Esophagus muscularis mucosa (tissue), 4 donors: ENCODE results near the gene DUX4. TPM values are rescaled to one million over a fixed set of nuclear protein-coding genes. Genes with fewer than 3 reads are reported as not detected.
"Not testable (repeated sequence)": the region's sequence is repeated elsewhere in the genome, so short reads cannot be mapped to it uniquely, and the experiment has no call there.

ENCODE experiments used
- DNase-seq: peaks from one replicate; pipeline ENCODE4 v3.0.0-alpha.2; 2017; ENCODE audit errors: extremely low spot score
- H3K27ac ChIP-seq, 4 donors: fragments of 200-600 bp; sonication (generic); replicated peaks in 1 of 4; 1 replicate in 3 of 4; 2 replicates in 1 of 4; pipeline ENCODE4 v1.5.1; 2016 to 2019; ENCODE audit warnings: mild to moderate bottlenecking in 1 of 4
- H3K27me3 ChIP-seq, 4 donors: fragments of 200-600 bp; sonication (generic); one replicate each; pipeline versions ENCODE4 v1.5.1 to v1.6.0; 2016 to 2019
- H3K36me3 ChIP-seq, 4 donors: fragments of 200-600 bp; sonication (generic); one replicate each; pipeline ENCODE4 v1.5.1; 2016 to 2019
- H3K4me1 ChIP-seq, 4 donors: fragments of 200-600 bp; sonication (generic); one replicate each; pipeline ENCODE4 v1.5.1; 2016 to 2019
- H3K4me3 ChIP-seq, 4 donors: fragments of 200-600 bp; sonication (generic); 1 replicate in 2 of 4; 2 replicates in 2 of 4; pipeline ENCODE4 v1.5.1; 2016 to 2019; ENCODE audit warnings: mild to moderate bottlenecking in 4 of 4, moderate library complexity in 1 of 4
- H3K9me3 ChIP-seq, 4 donors: fragments of 200-600 bp; sonication (generic); 1 replicate in 3 of 4; 2 replicates in 1 of 4; pipeline ENCODE4 v1.5.1; 2016 to 2019
- WGBS: methylation state at CpG from one replicate; pipeline ENCODE4 v1.1.5; 2018; 5-methylcytosine and 5-hydroxymethylcytosine counted together
- intact Hi-C: fragments of 100-400 bp; cut with DNase I; formaldehyde crosslinking; loops from one replicate; pipeline ENCODE4 v1.15.1; 2023
- small RNA-seq, 3 donors: library from RNA; depleted of rRNA; stranded (forward); fragments of <200 nt; gene quantifications; one replicate each; pipeline ENCODE3, GENCODE V24; 2016
- total RNA-seq, 4 donors: library from RNA; depleted of rRNA; stranded (reverse); fragments of >200 nt; gene quantifications; one replicate each; pipeline versions ENCODE4 v1.1.0 to v1.2.1, GENCODE V29; 2016

DUX4 gene
- total RNA-seq: not detected

DNA sequence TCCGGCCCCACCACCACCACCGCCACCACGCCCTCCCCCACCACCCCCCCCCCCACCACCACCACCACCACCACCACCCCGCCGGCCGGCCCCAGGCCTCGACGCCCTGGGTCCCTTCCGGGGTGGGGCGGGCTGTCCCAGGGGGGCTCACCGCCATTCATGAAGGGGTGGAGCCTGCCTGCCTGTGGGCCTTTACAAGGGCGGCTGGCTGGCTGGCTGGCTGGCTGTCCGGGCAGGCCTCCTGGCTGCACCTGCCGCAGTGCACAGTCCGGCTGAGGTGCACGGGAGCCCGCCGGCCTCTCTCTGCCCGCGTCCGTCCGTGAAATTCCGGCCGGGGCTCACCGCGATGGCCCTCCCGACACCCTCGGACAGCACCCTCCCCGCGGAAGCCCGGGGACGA, at the start of gene DUX4:
TSS of gene DUX4 (plus strand) at position 347 of the 400 bp plus-strand sequence. CDS start at position 347, 0 bp downstream.
- 64% methylated on average over 19 of the region's 32 CpGs for WGBS
- not testable (repeated sequence) for H3K36me3 ChIP-seq, DNase-seq

DNA sequence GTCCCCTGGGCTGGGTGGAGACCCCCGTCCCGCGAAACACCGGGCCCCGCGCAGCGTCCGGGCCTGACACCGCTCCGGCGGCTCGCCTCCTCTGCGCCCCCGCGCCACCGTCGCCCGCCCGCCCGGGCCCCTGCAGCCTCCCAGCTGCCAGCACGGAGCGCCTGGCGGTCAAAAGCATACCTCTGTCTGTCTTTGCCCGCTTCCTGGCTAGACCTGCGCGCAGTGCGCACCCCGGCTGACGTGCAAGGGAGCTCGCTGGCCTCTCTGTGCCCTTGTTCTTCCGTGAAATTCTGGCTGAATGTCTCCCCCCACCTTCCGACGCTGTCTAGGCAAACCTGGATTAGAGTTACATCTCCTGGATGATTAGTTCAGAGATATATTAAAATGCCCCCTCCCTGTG, 1.9 kb downstream of the DUX4 start:
- 74% methylated on average over 7 of the region's 33 CpGs for WGBS
- intact Hi-C loops, DNase-seq: not testable (repeated sequence)

More for the DNA sequence above, at the start of gene DUX4:
- H3K9me3 ChIP-seq, H3K4me3 ChIP-seq, H3K27ac ChIP-seq, H3K4me1 ChIP-seq, intact Hi-C loops, H3K27me3 ChIP-seq: not testable (repeated sequence)

DNA sequence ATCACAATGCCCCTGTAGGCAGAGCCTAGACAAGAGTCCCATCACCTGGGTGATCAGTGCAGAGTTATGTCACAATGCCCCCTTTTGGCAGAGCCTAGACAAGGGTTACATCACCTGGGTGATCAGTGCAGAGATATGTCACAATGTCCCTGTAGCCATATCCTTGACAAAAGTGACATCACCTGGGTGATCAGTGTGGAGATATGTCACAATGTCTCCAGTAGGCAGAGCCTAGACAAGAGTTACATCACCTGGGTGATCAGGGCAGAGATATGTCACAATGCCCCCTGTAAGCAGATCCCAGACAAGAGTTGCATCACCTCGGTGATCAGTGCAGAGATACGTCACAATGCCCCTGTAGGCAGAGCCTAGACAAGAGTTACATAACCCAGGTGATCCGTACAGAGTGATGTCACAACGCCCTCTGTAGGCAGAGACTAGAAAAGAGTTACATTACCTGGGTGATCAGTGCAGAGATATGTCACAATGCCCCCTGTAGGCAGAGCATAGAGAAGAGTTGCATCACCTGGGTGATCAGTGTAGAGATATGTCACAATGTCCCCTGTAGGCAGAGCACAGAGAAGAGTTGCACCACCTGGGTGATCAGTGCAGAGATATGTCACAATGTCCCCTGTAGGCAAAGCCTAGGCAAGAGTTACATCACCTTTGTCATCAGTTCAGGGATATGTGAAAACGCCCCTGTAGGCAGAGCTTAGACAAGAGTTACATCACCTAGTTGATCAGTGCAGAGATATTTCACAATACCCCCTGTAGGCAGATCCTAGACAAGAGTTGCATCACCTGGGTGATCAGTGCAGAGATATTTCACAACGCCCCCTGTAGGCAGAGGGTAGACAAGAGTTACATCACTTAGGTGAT, 4.4 kb downstream of the DUX4 start:
- H3K4me1 ChIP-seq, DNase-seq, H3K27ac ChIP-seq, H3K27me3 ChIP-seq, intact Hi-C loops, H3K36me3 ChIP-seq, H3K9me3 ChIP-seq, H3K4me3 ChIP-seq: not testable (repeated sequence)
- 27% methylated on average over 5 of the region's 6 CpGs for WGBS

More for the DNA sequence above, 1.9 kb downstream of the DUX4 start:
- H3K36me3 ChIP-seq, H3K27me3 ChIP-seq, H3K4me1 ChIP-seq, H3K4me3 ChIP-seq, H3K27ac ChIP-seq, H3K9me3 ChIP-seq: not testable (repeated sequence)

DNA sequence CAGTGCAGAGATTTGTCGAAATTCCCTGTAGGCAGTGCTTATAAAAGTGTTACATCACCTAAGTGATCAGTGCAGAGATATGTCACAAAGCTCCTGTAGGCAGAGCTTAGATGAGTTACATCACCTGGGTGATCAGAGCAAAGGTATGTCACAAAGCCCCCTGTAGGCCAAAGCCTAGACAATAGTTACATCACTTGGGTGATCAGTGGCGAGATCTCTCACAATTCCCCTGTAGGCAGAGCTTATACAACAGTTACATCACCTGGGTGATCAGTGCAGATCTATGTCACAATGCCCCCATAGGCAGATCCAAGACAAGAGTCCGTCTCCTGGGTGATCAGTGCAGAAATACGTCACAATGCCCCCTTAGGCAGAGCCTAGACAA, 5.0 kb downstream of the DUX4 start:
- intact Hi-C loops, H3K9me3 ChIP-seq, H3K27me3 ChIP-seq, DNase-seq, H3K4me1 ChIP-seq, H3K36me3 ChIP-seq, H3K4me3 ChIP-seq, H3K27ac ChIP-seq: not testable (repeated sequence)
- WGBS: 26% methylated on average over 4 of the region's 4 CpGs

DNA sequence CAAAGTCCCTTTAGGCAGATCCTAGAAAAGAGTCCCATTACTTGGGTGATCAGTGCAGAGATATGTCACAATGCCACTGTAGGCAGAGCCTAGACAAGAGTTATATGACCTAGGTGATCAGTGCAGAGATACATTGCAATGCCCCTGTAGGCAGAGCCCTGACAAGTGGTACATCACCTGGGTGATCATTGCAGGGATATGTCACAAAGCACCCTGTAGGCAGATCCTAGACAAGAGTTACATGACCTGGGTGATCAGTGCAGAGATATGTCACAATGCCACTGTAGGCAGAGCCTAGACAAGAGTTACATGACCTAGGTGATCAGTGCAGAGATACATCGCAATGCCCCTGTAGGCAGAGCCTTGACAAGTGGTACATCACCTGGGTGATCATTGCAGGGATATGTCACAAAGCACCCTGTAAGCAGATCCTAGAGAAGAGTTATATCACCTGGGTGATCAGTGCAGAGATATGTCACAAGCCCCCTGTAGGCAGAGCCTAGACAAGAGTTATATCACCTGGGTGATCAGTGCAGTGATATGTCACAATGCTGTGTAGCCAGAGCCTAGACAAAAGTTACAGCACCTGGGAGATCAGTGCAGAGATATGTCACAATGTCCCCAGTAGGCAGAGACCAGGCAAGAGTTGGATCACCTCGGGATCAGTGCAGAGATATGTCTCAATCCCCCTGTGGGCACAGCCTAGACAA, 5.6 kb downstream of the DUX4 start:
- H3K4me3 ChIP-seq, H3K4me1 ChIP-seq, H3K27me3 ChIP-seq, H3K9me3 ChIP-seq, H3K36me3 ChIP-seq, intact Hi-C loops, DNase-seq, H3K27ac ChIP-seq: not testable (repeated sequence)
- 36% methylated on average over 2 of the region's 2 CpGs for WGBS

DNA sequence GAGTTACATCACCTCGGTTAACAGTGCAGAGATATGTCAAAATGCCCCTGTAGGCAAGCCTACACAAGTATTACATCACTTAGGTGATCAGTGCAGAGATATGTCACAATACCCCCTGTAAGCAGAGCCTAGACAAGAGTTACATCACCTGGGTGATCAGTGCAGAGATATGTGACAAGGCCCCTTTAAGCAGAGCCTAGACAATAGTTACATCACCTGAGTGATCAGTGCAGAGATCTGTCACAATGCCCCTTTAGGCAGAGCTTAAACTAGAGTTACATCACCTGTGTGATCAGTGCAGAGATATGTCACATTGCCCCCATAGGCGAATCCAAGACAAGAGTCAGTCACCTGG, 6.1 kb downstream of the DUX4 start:
- H3K27ac ChIP-seq, H3K27me3 ChIP-seq, H3K36me3 ChIP-seq, H3K4me3 ChIP-seq, H3K9me3 ChIP-seq, intact Hi-C loops, H3K4me1 ChIP-seq, DNase-seq: not testable (repeated sequence)
- WGBS: 67% methylated on average over 1 of the region's 2 CpGs

DNA sequence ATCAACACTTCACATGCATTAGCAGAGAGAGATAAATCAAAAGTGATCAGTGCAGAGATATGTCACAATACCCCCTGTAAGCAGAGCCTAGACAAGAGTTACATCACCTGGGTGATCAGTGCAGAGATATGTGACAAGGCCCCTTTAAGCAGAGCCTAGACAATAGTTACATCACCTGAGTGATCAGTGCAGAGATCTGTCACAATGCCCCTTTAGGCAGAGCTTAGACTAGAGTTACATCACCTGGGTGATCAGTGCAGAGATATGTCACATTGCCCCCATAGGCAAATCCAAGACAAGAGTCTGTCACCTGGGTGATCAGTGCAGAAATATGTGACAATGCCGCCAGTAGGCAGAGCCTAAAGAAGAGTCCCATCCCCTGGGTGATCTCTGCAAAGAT, 7.4 kb downstream of the DUX4 start:
- WGBS: no CpG with 5 or more reads among the region's 1 CpG
- H3K36me3 ChIP-seq, DNase-seq: not testable (repeated sequence)

DNA sequence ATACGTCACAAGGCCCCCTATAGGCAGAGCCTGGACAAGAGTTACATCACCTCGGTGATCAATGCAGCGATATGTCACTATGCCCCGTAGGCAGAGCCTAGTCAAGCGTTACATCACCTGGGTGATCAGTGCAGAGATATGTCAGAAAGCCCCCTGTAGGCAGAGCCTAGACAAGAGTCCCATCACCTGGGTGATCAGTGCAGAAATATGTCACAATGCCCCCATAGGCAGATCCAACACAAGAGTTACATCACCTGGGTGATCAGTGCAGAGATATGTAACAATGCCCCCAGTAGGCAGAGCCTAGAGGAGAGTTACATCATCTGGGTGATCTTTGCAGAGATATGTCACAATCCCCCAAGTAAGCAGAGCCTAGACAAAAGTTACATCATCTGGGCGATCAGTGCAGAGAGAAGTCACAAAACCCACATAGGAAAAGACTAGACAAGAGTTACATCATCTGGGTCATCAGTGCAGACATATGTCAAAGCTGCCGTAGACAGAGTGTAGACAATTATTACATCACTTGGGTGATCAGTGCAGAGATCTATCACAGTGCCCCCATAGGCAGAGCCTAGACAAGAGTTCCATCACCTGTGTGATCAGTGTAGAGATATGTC, 8.0 kb downstream of the DUX4 start:
- H3K4me3 ChIP-seq, H3K27ac ChIP-seq, H3K36me3 ChIP-seq, intact Hi-C loops, H3K27me3 ChIP-seq, DNase-seq, H3K9me3 ChIP-seq, H3K4me1 ChIP-seq: not testable (repeated sequence)
- no CpG with 5 or more reads among the region's 7 CpGs for WGBS

More for the DNA sequence above, 7.4 kb downstream of the DUX4 start:
- H3K4me1 ChIP-seq, H3K9me3 ChIP-seq, H3K27ac ChIP-seq, H3K27me3 ChIP-seq, H3K4me3 ChIP-seq, intact Hi-C loops: not testable (repeated sequence)

DNA sequence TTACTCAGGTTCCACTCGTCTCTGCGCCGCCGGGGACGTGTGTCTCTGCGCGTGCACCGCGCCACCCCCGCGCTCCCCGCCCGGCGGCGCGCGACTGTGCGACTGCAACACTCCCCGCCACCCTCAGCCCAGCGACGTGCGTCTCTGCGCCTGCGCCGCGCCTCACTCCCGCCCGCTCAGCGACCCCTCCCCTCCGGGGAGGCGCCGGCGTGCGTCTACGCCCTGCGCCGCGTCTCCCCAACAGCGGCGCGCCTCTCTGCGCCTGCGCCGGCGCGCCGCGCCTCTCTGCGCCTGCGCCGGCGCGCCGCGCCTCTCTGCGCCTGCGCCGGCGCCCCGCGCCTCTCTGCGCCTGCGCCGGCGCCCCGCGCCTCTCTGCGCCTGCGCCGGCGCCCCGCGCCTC, 29.9 kb downstream of the DUX4 start:
- WGBS: 80% methylated on average over 53 of the region's 73 CpGs
- H3K4me3 ChIP-seq, H3K27ac ChIP-seq, H3K27me3 ChIP-seq, DNase-seq, H3K4me1 ChIP-seq, H3K36me3 ChIP-seq, H3K9me3 ChIP-seq, intact Hi-C loops: not testable (repeated sequence)

Small RNA genes lying within 50 kb of the gene (small RNA-seq; reads per million reads assigned to genes)
- gene AC215524.1: 0 reads per million in 3 donors

Other genes with a start within 250 kb of the DUX4 start
- gene FRG1, start 232.9 kb upstream of the DUX4 start, total RNA-seq: 10 to 100 TPM; 30.7 to 40.0 (median 36.7) TPM
- not detected for gene FRG2, start 146.5 kb upstream of the DUX4 start, total RNA-seq
- not detected for gene DBET, start 109.3 kb upstream of the DUX4 start, total RNA-seq